ENCODE measurements around the gene COX6A2. TPM values are rescaled to one million over a fixed set of nuclear protein-coding genes. Genes with fewer than 3 reads are reported as not detected.
"Not testable (repeated sequence)": the region's sequence is repeated elsewhere in the genome, so short reads cannot be mapped to it uniquely, and the experiment has no call there.

COX6A2 gene
- total and polyA plus RNA-seq, 2 donors (not counting 3 experiments of a cell fraction or from before 2014, with no cell fraction given): not detected

DNA sequence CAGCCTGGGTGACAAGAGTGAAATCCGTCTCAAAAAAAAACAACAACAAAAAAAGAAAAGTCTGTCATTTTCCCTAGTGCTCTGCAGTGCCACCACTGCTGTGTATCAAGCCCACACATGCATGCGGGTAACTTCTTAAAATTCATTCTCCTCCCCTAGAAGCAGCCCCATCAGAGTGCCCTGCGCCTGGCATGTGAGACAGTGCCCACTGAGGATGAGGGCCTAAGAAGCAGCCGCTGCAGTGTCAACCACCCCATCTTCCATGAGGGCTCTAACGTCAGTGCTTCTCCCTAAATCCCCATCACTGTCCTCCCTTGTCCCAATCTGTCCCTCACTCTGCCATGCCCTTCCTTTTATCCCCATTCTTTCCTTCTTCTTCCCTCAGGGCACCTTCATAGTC, 10.2 kb downstream of the COX6A2 start:
- Histone ChIP-seq H3K4me2 (ENCODE audit: insufficient read depth, low read length) (no peak overlapping the region), H3K9ac (replicated peaks; ENCODE audit: extremely low read depth, insufficient read depth, low read length) (no peak overlapping the region), H3K79me2 (ENCODE audit: control insufficient read depth, insufficient read depth, low read length) (no peaks in the 10 kb centered on the region), H3K4me3 (replicated peaks in 1 of 3; ENCODE audit: insufficient read depth in 1 of 3, low read depth in 1 of 3, low read length in 3 of 3) (no peak overlapping the region), H3K9me3 (replicated peaks; ENCODE audit: control insufficient read depth, insufficient read depth, low read length) (no peaks in the 10 kb centered on the region), H3K27ac (ENCODE audit: insufficient read depth, low read depth, low read length) (no peak overlapping the region), H3K9me1 (replicated peaks; ENCODE audit: control insufficient read depth, extremely low read depth, insufficient read depth, low read length) (no peaks in the 10 kb centered on the region), H3K27me3 (ENCODE audit: control insufficient read depth in 2 of 2, insufficient read depth in 2 of 2, low read length in 2 of 2) (no peaks in the 10 kb centered on the region), H4K20me1 (replicated peaks; ENCODE audit: control insufficient read depth, extremely low read depth, insufficient read depth, low read length) (no peaks in the 10 kb centered on the region), H3K4me1 (ENCODE audit: control insufficient read depth, extremely low read depth, insufficient read depth, low read length) (no peaks in the 10 kb centered on the region), H2AFZ (ENCODE audit: low read depth, low read length) (no peak overlapping the region), H3K36me3 (ENCODE audit: control insufficient read depth in 2 of 2, extremely low read depth in 1 of 2, insufficient read depth in 2 of 2, low read length in 2 of 2) (no peaks in the 10 kb centered on the region)
- no TSS peak for BruUV-seq (replicated peaks)
- CTCF ChIA-PET: no interaction called here
- intact Hi-C loops (cut with micrococcal nuclease): no loop called here
- FAIRE-seq: no peak
- DNase-seq (ENCODE audit: low read depth, low spot score): no peak
- POLR2A ChIA-PET: no interaction called here
- TF ChIP-seq, protein P1, sequence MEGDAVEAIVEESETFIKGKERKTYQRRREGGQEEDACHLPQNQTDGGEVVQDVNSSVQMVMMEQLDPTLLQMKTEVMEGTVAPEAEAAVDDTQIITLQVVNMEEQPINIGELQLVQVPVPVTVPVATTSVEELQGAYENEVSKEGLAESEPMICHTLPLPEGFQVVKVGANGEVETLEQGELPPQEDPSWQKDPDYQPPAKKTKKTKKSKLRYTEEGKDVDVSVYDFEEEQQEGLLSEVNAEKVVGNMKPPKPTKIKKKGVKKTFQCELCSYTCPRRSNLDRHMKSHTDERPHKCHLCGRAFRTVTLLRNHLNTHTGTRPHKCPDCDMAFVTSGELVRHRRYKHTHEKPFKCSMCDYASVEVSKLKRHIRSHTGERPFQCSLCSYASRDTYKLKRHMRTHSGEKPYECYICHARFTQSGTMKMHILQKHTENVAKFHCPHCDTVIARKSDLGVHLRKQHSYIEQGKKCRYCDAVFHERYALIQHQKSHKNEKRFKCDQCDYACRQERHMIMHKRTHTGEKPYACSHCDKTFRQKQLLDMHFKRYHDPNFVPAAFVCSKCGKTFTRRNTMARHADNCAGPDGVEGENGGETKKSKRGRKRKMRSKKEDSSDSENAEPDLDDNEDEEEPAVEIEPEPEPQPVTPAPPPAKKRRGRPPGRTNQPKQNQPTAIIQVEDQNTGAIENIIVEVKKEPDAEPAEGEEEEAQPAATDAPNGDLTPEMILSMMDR (IDR thresholded peaks at IDR 0.05; ENCODE audit: extremely low read depth in 1 of 2, insufficient read depth in 1 of 2, low read depth in 1 of 2, low read length in 2 of 2): no peak
- TF ChIP-seq POLR2AphosphoS5 (IDR thresholded peaks at IDR 0.05; ENCODE audit: insufficient read depth, low read depth, low read length) (no peak), MYC (IDR thresholded peaks at IDR 0.05; ENCODE audit: low read depth, low read length) (no peak), POLR2A (IDR thresholded peaks at IDR 0.05; ENCODE audit: low read depth, low read length) (no peak), EZH2 (IDR thresholded peaks at IDR 0.05; ENCODE audit: borderline replicate concordance, low read depth, low read length, severe bottlenecking) (no peak)
- dilution Hi-C loops (cut with MboI; ENCODE audit: extremely low pct_ligation_motif_present, low sequenced_read_pairs): no loop called here

DNA sequence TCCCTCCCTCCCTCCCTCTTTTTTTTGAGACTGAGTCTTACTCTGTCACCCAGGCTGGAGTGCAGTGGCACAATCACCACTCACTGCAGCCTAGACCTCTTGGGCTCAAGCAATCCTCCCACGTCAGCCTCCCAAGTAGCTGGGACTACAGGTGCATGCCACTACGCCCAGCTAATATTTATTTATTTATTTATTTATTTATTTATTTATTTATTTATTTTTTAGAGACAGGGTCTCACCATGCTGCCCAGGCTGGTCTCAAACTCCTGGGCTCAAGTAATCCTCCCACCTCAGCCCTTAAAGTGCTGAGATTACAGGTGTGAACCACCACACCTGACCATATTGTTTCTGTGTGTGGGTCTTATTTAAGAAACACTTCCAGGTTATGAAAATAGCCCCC, 11.1 kb downstream of the COX6A2 start:
- H3K27me3 ChIP-seq (ENCODE audit: control insufficient read depth in 2 of 2, insufficient read depth in 2 of 2, low read length in 2 of 2); H3K27ac ChIP-seq (ENCODE audit: insufficient read depth, low read depth, low read length); H3K36me3 ChIP-seq (ENCODE audit: control insufficient read depth in 2 of 2, extremely low read depth in 1 of 2, insufficient read depth in 2 of 2, low read length in 2 of 2); H2AFZ ChIP-seq (ENCODE audit: low read depth, low read length); DNase-seq (ENCODE audit: low read depth, low spot score); POLR2A ChIA-PET; CTCF ChIA-PET; FAIRE-seq; dilution Hi-C loops (cut with MboI; ENCODE audit: extremely low pct_ligation_motif_present, low sequenced_read_pairs); H3K9me1 ChIP-seq (replicated peaks; ENCODE audit: control insufficient read depth, extremely low read depth, insufficient read depth, low read length); H3K9ac ChIP-seq (replicated peaks; ENCODE audit: extremely low read depth, insufficient read depth, low read length); H3K79me2 ChIP-seq (ENCODE audit: control insufficient read depth, insufficient read depth, low read length); BruUV-seq (replicated peaks); H3K4me3 ChIP-seq (replicated peaks in 1 of 3; ENCODE audit: insufficient read depth in 1 of 3, low read depth in 1 of 3, low read length in 3 of 3); H3K4me1 ChIP-seq (ENCODE audit: control insufficient read depth, extremely low read depth, insufficient read depth, low read length); H3K9me3 ChIP-seq (replicated peaks; ENCODE audit: control insufficient read depth, insufficient read depth, low read length); H4K20me1 ChIP-seq (replicated peaks; ENCODE audit: control insufficient read depth, extremely low read depth, insufficient read depth, low read length); intact Hi-C loops (cut with micrococcal nuclease); H3K4me2 ChIP-seq (ENCODE audit: insufficient read depth, low read length): not testable (repeated sequence)
